CD4-positive, alpha-beta T cell treated with Interleukin-10 for 1 hour (primary cell): ENCODE measurements around the gene HAND2.

Experiments used
- DNase-seq: peaks from one replicate; pipeline ENCODE4 v3.0.0-alpha.2; 2020

Gene HAND2

DNA sequence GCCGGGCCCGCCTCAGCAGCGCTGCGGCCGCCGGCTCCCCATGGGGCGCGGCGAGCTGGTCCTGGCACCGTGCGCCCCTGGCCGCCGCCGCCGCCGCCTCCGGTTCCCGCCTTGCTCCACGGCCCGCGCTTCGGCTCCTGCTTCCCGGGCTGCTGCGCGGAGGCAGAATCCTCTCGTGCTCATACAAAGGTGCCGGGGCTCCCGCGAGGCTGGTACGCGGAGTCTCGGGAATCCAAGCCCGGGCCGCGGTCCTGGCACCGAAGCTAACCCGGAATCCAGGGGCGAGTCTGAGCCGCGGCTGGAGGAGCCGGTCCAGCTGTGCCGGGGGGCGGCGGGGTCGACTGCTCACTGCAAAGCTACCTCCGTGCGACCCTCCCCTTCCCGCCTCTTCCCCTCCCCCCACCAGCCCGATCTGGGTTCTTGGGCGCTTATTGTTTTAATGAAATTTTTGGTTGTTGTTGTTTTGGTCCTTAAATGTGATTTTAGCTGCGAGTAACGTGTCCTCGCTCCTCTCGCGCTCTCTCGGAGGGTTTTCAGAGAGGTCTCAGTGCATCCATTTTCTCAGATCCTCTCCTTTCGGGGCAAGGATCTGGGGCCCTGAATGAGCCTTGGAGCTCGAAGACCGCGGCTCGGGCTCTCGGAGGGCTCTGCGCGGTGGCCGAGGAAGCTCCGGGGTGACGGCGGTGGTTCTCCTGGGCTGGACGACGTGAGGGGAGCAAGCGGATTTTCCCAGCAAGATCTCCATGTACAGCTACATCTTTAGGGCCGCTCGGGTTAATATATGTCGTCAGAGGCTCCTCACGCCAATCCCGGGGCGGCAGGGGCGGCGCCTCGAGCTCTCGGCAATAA is at the start of gene HAND2:
Gene HAND2, minus strand, starts transcription at position 753 of the 849 bp plus-strand sequence. CDS start 940 bp downstream, outside the sequence.
- no peak for DNase-seq

DNA sequence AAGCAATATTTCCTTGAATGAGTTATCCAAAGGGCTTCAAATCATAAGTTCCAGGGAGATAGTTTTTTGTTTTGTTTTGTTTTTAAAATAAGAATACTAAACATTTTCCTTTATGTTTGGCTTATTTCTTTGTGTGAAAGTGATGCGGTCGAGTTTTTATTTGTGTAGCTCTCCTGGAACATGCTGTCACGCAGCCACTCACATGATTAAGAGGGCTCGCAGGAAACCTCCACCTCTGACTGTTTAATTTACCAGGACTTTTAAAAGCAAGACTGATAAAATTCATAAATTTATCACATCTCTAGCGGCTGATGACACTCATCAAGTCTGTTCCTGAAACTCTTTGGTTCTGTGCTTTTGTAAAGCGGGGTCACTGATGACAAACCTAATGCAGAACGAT is 48.9 kb upstream of the HAND2 start:
- DNase-seq = no peak

DNA sequence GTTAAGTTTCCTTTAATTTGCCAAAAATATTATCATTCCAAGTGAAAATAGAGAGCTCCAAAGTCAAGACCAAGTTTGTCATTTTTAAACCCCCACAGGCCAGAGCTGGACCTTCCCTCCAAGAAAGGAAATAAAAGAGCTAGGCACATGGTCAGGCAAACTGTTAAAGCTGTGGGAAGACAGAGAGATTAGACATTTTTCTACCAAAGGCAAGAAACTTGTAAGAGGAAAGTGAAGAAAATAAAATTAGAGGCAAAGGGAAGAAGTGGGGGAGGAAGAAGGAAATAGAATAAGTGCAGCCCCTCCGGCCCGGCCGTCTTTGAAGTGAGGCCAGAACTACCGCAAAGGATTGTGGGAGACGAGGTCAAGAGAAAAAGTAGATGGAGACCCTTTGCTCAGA is 47.9 kb upstream of the HAND2 start:
- DNase-seq = no peak

DNA sequence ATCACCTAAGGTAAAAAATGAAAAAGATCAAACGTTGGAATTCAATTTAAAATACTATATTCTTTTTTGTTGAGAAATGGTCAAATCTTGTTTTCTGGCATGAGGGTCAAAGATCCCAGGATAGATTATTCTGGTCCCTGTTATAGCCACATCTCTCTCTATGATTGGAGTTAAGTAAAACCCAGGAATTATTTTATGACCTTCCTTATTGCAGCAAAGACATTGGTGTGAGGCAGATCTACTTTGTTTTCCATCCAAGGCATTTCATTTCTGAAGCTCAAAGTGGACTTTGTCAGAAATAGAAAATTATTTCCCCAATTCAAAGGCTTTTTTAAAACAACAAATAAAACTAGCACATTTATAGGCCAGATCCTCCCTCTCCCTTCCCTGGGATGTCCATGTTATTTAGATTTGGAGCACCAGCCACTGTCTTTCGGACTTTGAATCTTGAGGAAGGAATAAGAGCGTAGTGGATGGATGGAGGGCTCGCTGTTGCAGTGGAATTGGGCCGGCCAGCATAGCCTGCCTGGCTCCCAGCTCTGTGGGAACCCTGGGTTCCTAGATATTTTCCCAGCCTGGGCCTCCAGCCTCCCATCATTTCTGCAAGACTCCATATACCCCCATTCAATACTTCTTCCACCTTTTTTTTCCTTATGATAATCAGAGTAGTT is 45.6 kb upstream of the HAND2 start:
- DNase-seq = no peak

DNA sequence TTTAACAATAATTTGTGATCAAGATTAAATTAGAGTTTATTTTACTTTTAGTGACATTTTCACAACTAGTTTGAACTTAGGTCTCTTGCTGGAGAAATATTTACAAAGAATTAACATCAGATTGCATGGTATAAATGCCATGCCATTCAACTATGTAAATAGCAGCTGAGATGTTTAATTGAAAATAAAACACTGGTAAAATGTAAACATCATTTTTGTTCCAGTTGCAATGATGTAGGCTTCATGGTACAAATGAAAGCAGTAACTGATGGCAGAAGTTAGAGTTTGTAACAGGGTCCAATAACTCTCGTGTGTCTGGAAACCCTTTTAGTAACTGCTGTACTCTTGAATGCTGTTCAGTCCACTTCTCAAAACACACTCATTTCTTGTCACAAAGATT is 43.7 kb upstream of the HAND2 start:
- DNase-seq = no peak

DNA sequence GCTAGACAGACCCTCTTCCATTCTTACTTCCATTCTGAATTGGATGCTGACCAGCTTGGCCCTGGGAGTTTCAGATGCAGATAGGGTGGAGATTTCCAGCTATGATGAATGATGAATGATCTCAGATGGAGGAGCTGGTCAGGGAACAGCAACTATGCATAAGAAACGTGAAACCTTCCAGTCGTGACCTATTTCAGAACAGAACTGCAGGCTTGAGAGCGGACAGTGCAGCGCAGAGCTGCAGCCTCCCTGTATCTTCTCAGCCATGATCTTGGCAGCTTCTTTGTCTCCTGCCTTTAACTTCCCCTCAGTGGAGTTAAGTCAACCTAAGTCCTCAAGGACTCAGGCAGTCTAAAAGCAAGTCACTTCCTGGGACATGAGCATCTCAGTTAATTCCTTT is 43.3 kb upstream of the HAND2 start:
- DNase-seq = no peak

DNA sequence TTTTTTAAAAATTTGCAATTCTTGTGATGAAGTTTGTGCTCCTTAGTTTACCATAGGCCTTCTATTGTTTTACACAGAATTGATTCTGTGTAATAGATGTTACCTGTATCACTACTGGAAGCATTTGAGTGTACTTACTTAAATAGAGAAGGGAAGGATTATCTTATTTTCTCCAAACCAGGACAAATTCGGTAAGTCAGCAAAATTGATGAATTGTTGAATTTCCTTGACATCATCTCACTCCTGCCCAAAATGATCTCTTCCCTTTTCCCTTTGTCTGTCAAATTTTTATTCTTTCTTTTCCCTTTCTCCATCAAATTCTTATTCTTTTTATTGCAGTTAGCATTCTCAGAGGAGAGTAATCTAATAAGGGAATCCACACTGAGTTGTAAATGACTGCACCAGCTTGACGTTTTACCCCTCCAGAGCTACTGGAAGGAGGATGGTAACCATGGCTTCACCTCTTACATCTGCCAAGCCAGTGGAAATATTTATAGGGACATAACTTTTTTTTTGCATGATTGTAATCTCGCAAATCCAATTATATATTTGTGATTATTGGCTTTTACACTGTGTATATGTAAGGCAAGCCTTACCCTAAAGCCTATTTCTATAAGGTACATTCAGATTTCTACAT is 42.6 kb upstream of the HAND2 start:
- no peak for DNase-seq

DNA sequence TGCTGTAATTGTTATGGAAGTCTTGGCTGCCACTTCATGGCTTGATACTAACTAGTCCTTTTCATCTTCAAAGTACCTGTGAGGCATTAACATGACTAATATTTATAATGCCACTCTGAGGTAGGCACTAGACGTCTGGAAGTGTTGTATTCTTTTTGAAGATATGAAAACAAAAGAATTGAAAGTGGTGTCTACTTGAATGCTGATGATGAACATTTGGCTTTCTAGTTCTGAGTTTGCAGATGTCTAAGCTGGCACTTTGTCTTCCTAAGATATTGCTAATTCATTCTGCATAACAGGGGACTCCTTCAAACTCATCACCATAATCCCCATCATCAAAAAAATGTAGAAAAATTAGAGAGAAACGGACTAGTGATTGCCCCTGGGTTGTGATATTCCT is 41.6 kb upstream of the HAND2 start:
- DNase-seq = no peak

DNA sequence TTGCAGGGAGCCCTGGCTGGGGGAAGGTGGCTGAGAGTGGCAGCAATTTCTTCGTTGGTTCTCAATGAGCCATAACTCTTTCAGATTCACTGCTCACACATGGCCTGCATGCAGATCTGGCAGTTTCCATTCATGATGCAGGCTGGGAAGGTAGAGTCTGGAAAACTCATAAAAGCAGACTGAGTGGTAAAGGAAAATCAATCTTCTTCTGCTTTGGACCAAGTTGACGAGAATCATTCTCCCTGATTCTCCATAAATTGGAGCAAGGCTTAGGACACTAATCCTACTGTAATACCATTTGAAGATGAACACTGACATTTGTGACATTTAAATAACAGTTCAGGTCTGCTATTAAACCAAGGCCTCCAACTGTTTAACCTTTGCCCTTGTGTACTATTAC is 35.3 kb upstream of the HAND2 start:
- DNase-seq = no peak

DNA sequence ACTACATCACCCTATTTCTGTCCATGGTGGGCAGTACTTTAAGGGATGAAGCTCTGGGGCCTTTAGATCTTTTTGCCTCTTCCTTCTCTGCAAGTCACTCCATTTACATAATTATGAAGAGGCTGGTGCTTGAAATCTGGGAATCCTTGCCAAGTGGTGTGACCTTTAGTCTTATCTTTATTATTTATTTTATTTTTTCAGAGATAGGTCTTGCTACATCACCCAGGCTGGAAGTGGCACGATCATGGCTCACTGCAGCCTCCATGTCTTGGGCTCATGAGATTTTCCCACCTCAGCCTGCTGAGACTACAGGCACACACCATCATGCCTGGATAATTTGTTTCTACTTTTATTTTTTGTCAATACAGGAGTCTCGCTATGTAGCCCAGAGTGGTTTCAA is 34.4 kb upstream of the HAND2 start:
- DNase-seq = no peak

DNA sequence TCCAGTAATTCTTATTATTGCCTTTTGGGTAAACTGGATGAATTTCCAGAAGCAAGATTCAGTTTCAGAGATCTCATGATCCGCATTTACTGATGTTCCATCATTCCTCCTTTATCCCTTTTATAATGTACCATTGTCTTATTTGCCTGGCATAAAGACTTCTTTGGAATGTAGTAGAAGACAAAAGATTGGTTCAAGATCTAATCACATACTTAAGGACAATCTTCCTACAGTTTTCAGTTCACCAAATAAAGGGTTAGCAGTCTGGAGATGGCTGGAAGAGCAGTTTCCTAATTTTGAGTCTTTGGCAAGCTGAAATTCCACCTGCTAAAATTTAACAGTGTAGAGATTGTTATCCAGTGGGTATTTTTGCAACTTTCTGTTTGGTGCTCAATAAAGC is 30.9 kb upstream of the HAND2 start:
- no peak for DNase-seq

DNA sequence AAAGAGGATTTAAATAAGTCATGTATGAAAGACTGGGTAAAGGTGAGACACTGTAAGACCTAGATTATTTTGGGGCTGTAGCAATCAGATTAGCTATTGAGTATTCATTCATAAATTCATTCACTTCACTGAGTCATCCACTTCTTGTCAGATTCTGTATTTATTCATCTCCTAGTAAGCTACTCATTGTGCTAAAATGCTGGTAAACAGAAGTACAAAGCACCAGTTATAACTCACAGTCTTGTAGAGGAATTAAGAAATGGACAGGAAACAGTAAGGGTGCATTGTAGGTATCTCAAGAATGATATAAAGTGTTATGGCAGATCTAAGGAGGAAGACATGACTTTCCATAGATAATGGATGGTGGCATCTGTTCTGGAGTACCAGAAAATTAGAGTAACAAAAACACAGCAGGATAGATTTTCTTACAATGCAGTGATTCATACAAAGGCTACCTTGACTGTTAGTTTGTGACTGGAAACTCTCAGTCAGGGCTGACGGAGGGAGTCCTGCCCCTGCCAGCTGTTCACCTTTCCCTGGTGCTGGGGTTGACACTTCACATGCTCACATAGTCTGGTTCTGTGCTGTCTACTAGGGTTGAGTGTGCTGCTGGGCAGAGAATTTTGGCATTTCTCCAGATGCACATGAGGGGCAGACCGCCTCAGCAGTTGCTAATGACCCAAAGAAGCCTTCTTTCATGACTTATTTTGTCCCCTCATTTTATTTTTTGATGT is 26.5 kb upstream of the HAND2 start:
- DNase-seq = no peak

DNA sequence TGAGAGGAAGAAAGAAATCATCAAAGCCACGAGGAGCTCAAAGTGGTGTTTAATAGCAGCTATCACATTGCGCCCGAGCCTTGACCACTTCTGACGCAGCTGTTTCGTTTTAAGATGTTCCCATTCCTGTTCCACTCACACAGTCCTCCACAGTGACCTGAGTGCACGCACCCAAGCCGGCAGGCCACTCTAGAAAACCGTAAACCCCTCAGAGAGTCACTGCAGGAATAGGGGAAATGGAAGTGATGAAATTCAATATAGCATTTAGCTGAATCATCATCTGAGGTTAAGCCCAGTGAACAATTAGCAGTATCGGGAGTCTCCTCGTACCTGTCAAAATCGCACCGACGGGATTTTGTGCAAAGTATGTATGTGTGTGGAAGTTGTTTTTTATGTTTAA is 17.9 kb upstream of the HAND2 start:
- DNase-seq = no peak

DNA sequence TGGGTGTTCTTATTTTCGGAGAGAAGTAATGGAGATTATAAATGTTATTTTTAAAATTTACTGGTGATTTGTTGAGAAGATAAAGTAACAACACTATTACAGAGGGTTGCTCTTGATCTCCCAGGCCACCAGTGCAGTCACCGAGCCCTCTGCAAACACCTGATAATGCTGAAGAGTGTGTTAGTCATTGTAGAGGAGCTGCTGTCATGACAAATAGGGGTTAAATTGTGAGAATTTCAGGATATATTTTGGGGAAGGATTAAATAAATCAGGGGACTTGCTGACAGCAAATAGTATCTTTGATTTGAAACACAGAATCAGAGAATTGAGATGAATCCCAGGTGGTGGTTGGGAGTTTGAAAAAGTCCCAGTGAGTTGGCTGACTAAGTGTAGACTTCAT is 16.7 kb upstream of the HAND2 start:
- DNase-seq = no peak

DNA sequence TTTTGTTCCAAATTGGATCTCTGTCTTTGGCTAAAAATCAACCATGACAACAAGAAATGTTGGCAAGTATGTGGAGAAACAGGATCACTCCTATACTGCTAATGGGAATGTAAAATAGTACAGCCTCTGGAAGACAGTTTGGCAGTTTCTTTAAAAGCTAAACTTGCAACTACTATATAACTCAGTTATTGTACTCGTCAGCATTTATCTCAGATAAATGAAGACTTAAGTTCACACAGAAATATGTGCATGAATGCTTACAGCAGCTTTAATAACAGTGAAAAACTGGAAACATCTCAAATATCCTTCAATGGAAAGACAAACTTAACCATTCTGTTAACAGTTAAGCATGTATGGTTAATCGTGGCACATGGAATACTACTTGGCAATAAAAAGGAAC is 15.4 kb upstream of the HAND2 start:
- no peak for DNase-seq

DNA sequence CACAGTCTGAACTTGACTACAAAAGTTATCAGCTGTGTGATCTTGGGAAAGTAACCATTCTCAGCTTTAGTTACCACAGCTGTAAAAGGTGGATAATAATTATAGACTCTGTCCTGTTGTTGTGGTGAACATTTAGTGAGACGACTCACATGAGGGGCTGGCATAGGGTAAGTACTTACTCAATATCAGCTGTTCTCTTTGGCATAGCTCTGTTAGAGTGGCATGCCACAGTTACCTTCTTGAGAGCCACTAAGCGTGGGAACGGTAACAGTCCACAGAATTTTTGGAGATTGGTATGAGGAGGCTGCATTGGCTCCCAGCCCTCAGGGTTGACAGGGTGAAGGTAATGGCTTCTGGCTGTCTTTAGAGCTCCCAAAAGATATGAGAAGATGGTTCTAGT is 13.2 kb upstream of the HAND2 start:
- no peak for DNase-seq

DNA sequence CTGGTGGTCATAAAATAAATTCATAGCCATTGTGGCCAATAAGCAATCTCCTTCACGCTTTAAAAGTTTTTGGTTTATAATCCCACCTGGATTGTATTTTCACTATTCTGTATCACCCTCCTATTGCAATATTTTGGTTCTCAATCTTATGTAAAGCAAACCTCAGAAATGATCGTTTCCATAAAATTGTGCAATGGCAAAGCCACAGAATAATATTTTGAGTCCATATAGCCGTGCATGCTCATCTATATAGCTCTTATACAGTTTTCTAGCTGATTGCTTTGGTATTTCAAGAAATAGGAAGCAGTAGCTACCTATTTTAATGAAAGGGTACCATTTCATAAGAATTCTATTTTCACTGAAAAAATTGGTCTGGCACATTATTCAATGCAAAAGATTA is 10.0 kb upstream of the HAND2 start:
- no peak for DNase-seq

DNA sequence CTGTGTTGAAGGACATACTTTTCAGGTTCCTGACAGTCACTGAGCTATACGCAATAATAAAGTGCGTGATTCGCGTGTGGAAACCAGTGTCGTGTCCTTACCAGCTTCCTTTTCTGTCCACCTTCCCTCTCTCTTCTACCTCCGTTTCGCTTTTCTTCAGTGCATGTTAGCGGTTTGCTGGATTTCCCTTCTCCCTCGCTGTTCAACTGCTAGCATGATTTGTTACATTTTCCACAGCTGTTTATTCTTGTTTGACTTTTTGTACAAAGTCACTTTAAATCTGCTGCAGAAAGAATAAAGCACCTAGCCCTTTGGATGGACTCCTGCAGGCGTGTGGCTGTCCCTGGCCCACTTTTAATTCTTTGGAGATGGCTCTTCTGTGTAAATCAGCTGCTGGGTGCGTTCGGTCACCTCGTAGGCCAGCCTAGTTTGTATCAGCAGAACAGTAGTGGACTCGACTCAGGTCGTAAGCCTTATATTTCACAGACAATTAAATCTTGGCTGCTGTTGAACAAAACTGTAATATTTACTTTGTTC is 8.9 kb upstream of the HAND2 start:
- DNase-seq = no peak

DNA sequence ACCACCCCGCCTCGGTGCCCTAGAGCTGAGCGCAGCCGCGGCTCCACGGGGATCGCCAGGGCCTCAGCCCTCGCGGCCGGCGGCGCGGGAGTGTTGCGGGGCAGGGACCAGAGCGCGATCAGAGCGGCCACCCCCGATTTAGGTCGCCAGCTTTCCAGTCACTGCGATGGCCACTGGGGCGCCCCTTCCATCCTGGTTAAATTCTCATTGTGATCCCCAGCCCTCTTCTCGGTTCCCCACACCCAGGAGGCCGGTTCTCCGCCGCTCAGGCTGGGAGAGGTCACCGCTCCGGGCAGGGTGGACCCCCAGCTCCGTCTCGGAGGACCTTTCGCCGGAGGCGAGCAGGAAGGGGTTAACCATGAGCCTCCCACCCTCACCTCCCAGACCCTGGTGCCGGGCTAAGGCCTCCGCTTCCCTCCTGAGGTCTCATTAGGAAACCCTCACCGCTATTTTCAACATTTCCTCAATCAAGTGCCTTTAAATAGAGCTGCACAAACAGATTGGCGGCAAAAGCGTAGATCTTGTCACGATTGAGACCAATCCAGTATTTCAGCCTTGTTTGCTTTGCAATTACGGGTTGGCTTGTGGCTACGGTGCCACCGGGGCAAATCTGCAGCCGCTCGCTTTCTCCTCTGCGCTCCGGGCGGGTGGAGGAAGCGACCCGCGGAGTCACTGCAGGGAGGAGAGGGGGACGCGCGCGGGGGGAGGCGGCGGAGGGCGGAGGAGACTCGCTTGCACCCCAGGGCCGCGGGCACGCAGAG is 8.3 kb upstream of the HAND2 start:
- no peak for DNase-seq

DNA sequence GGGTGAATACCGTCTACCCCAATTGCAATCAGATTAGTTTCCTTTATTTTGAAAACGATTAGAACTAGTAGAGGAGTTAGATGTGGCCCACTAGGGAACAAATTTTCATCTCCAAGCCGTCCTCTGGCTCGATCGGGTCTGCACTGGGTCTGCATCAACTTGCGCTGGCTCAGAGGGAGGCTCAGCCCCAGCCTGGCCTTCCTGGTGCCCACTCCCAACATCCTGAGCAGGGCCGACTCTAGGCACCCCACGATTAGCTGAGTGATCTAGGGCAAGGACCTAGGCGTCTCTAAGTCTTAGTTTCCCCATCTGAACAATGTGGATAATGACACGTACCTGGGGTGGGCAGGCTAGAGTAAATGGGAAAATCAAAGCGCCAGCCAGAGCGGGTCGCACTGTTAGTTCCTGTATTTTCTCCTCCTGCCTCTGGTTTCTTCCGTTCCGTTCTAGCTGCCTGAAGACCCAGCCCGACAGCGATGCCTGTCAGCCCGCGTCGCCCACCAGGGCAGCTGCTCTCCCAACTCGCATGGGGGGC is 7.7 kb upstream of the HAND2 start:
- no peak for DNase-seq

DNA sequence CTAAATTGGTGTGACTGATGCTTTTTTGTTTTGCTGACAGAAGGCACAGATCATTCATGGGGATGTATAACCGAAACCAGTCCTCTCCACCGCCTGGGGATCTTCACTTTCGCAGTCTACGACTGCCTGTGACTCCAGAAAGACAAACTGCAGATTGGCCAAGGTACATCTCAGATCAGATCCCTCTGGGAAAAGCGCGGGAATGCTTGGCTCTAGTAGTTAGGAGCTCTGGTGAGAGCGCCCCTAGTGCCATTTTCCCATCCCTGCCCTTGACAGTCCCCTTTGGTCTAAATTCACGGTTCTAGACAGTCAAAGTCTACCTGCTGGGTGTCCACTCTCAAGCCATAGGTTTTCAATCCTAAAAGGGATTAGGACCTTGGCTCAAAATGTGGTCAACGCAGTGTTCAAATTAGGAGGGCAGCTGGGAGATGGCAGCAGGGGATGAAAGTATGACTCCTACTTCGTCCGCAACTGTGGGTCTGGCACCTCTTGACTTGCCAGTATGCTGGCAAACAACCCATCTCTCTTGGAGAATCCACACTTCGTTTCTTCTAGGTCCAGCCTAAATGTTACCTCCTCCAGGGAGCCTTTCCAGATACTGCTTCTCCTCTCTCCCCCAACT is 6.9 kb upstream of the HAND2 start:
- DNase-seq = no peak

DNA sequence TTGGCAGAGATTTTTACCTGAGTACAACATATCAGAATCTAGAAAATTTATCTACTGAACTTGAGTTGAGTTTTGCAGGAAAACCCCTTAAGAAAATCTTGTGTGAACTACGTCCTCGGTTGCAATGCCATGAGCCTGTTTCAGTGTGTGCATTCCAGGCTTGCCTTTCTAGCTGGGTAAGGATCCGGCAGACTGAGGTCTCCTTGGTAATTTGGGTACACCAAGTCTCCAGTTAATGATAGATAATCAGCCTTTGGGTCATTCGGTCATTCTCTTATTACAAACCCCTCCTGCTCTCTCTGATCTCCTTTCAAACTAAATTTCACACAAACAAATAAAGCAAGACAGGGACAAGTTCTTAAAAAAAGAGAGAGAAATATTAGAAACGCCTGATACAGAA is 5.9 kb upstream of the HAND2 start:
- DNase-seq = no peak
